CD4-positive, alpha-beta T cell treated with Interleukin-6 for 4 hours (primary cell): ENCODE results near the gene PTPRJ.

Experiments
- DNase-seq: peaks from one replicate; pipeline ENCODE4 v3.0.0-alpha.2; 2020; ENCODE audit warnings: mixed read lengths

The PTPRJ gene

GRCh38 chr11:48168815-48169214 is 188.5 kb downstream of the PTPRJ start:
- no peak for DNase-seq

DNA sequence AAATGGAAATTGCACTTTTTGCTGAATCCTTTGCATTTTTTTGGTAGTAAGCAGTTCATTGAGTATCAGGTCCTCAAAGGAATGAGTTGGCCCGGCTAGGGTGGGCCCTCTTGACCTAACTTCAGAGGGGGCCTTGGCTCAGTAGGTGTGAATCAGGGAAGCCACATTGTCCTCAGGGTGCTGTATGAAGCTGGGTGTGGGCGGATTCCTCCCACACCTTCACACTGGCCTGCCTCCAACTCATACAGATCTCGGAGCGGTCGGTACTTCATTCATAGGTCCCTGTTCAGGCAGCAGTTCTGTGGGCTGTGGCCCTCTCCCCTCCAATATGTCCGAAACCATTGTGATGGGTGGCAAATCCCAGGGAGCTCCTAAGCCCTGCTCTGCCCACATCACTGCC is 188.9 kb downstream of the PTPRJ start:
- DNase-seq: no peak

- DNase-seq: no peak
These were observed 189.4 kb downstream of the PTPRJ start for GRCh38 chr11:48169717-48170116.

DNA sequence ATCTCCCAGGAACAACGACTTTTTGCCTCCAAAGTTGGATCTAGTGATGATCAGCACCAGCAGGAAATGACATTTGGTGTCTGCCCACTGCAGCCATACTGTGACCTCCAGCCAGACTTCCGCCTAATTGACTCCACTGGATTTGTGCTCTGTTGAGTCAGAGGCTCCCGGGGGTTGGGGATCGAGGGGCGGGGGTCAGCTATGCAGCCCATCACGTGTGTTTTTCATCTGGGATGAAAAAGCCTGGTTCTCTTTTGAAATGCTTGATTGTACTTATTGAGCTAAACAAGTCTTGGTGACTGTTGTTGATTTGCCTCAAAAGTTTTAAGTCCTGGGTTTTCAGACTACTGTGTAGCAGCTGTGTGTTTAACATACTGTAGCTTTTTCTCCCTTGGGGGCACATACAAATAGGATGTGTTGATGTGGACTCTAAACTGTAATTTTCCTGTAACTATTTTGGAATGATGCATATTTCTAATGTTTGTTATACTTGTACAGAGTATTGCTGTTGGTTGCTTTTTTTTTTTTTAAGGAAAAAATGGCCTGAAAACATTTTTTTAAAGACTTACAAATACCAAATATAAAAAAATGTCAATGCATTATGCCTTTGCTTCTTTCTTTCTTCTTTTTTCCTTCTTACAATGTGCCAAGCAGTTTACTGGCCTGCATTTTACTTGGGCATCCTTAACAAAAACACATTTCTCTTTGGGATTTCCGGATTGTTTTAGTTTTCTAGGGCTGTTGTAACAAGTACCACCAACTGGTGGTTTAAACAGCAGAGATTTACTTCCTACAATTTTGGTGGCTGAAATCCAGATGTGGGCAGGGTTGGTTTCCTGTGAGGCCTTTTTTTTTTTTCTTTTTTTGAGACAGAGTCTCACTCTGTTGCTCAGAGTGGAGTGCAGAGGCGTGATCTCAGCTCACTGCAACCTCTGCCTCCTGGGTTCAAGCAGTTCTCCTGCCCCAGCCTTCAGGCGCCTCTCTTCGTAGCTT is 190.2 kb downstream of the PTPRJ start:
- no peak for DNase-seq

- peak; percentile 71 for DNase-seq
These were observed 192.7 kb downstream of the PTPRJ start for GRCh38 chr11:48172818-48173609.

GRCh38 chr11:48177661-48178060 is 197.3 kb downstream of the PTPRJ start:
- no peak for DNase-seq

GRCh38 chr11:48180627-48181026 is 200.3 kb downstream of the PTPRJ start:
- no peak for DNase-seq

DNA sequence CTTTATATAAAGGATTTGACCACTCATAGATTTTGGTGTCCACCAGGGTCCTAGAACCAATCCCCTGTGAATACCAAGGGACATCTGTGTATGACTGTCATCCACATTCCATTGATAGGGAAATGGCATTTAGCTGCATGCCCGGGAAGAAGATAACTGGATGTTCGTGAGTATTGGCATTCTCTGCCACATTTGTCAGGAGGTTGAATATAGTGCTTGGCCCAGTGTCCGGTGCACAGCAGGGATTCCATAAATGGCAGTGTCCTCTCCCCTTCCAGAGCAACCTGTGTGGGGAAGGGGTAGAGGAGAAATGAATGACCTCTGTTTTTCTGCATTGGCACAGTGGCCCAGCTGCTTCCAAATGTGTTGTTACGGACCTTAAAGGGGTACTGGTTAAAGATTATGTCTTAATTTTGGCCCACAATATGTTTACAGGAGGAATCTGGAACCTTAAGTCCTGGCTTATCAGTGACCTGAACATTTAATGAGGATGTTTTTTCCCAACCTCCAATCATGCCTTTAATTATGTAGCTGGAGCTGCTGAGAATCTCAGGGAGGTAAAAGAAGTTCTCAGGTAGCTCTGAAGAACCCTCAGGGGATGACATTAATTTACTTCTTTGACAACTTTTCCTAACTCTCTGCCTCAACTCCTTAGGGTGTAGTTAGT is 202.6 kb downstream of the PTPRJ start:
- no peak for DNase-seq

DNA sequence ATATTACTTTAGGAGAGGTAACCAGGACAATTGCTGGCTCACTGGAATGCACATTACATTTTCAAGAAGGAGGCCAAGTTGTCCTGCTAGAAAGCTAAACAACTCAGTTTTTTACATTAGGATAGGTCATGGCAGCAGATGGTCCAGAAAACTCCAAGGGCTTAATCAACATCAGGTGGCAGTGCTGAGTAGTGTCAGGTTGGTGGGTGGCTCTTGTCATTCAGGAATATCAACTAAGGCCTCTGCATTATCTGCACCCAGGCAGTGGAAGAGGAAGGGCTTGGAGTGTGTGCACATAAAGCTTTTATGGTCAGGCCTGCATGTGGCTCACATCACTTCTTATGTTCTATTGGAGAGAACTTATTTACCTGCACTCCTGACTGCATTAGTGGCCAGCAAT is 204.1 kb downstream of the PTPRJ start:
- no peak for DNase-seq

DNA sequence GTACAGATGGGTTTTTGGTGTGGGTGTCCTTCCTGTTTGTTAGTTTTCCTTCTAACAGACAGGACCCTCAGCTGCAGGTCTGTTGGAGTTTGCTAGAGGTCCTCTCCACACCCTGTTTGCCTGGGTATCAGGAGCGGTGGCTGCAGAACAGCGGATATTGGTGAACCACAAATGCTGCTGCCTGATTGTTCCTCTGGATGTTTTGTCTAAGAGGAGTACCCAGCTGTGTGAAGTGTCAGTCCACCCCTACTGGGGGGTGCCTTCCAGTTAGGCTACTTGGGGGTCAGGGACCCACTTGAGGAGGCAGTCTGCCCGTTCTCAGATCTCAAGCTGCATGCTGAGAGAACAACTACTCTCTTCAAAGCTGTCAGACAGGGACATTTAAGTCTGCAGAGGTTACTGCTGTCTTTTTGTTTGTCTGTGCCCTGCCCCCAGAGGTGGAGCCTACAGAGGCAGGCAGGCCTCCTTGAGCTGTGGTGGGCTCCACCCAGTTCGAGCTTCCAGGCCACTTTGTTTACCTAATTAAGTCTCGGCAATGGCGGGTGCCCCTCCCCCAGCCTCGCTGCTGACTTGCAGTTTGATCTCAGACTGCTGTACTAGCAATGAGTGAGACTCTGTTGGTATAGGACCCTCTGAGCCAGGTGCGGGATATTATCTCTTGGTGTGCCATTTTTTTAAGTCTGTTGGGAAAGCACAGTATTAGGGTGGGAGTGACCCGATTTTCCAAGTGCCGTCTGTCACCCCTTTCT is 210.7 kb downstream of the PTPRJ start:
- DNase-seq: peak; percentile 43

- DNase-seq: no peak
These were observed 213.5 kb downstream of the PTPRJ start for GRCh38 chr11:48193876-48194275.

DNA sequence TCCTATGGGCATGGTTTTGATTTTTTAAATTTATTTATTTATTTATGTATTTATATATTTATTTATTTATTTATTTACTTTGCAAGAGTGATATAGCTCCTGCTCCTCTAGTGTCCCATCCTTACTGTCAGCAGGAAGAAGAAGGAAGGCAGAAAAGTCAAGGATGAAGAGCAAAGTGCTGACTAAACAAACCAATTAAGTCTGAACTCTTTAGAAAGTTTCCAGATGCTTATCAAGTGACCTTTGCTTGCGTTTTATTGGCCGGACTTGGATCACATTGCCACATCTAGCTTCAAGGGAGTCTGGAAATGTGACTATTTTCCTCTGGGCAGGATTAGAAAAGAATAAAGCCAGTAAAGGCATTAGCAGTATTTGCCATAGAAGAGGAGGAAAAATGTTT is 227.5 kb downstream of the PTPRJ start:
- DNase-seq: no peak

DNA sequence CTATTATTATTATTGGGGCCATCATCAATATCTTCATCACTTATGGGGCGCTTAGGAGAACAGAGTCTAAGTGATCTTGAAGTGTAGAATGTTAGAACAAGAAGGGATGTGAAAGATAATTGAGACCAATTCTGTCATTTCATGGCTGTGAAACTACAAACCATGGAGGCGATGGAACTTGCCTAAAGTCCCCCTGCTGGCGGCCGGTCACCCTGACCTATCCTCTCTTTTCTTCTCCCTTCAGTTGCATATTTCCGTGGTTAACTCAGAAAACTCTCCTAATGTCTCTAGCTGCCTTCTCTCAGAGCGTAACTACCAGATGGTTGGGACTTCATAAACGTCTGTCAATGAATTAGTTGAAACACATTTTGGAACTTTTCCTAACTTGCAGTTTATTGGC is 229.7 kb downstream of the PTPRJ start:
- no peak for DNase-seq

- DNase-seq: no peak
These were observed 236.2 kb downstream of the PTPRJ start, which contains the start of gene OR4B1 for GRCh38 chr11:48216510-48216909. TSS of gene OR4B1 (plus strand) at chr11:48216810. CDS start at chr11:48216810, 0 bp downstream.
